ENCODE data around the gene EP400.
"Not testable (repeated sequence)": the region's sequence is repeated elsewhere in the genome, so short reads cannot be mapped to it uniquely, and the experiment has no call there.

Gene EP400

GRCh38 chr12:132100306-132101065 lies 150.7 kb downstream of the EP400 start:
- DNase-seq, result no peak

DNA sequence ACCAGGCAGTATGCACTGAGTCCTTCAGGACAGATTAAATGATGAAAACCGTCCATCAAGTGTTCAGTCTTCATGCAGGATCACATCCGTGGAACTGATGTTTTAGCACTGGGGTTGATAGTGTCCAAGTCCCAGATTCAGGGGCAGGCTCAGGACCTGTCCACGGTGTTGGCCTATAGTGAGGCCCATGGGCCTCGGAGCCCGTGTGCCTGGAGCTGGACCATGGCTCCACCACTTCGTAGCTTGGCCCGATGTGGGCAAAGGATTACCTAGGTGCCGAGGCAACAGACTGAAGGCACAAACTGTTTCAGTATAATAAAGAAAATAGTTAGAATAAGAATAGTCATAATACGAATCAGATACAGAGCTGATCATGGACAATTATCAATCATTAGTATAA lies 152.6 kb downstream of the EP400 start:
- DNase-seq, result no peak

GRCh38 chr12:132103072-132103471 lies 153.3 kb downstream of the EP400 start:
- not testable (repeated sequence) for DNase-seq

DNA sequence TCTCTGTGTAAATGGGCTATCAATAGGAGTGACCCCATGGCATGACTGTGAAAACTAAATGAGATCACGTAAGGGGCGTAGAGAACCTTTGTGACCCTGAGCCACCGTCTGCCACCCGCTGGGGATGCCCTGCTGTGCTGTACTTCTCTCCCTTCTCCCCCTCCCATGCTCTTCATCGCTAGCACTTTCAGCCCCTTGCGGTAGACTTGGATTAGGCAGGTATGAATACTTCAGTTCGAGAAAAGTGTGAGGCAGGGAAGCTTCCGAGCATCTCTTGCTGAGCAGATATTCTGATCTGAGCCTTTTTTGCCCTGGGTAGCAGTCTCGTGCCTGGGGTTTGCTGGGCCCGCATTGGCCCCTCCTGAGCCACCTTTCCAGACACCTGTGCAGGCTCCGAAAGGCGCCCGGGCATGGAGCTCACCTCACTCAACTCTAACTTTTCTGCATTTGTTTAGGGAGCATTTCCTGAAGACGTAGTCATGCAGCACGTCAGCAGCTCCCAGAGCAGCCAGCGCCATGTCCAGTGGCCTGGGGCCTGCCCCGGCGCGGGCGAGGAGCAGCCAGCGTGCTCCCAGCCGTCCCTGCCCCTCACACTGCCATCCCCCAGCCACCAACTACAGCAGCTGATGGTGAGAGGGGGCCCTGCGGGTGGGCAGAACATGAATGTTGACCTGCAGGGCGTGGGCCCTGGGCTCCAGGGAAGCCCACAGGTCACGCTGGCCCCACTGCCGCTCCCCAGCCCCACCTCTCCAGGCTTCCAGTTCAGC lies 154.0 kb downstream of the EP400 start:
- DNase-seq, result no peak

- DNase-seq, result no peak
These were observed 155.7 kb downstream of the EP400 start for GRCh38 chr12:132105467-132105866.

DNA sequence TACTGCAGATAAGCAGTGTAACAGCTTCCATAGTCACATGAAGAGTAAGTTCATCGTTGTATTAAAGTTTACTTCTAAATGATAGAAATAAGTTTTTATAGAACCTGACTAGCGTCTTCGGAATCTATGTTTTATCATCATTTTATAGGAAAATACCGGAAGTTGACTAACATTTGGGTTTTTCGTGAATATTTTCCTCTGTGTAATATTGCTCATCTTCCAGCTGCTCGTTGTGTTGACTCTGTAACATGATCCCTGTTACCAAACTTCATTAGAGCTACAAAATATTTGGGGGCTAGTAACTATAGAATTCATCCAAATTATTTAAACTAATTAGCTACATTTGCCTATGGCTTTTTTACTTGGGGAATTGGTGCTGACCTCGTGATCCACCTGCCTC lies 157.2 kb downstream of the EP400 start:
- DNase-seq, result no peak

GRCh38 chr12:132108211-132108832 lies 158.6 kb downstream of the EP400 start:
- no peak for DNase-seq

GRCh38 chr12:132109741-132110140 lies 160.0 kb downstream of the EP400 start:
- DNase-seq, result peak in 2 of 4 experiments; percentile 46 to 48

DNA sequence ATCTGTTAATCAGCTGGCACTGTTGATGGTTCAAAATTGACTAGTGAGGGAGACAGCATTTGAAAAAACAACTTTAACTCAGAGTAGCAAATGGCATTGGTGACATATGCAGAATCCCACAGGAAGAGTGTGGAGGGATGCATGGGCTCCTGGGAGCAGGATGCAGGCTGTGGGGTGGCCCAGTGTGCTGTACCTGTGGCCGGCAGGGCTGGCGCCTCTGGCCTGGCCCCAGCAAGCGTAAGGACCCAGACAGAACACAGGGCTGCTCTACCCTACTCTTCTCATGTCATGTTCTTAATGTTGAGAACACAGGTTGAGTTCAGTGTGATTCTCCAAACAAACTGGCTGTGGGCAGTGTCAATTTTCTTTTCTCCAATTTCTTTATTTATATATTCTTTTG lies 160.9 kb downstream of the EP400 start:
- DNase-seq, result no peak

- no peak for DNase-seq
These were observed 162.0 kb downstream of the EP400 start for GRCh38 chr12:132111654-132112304.

DNA sequence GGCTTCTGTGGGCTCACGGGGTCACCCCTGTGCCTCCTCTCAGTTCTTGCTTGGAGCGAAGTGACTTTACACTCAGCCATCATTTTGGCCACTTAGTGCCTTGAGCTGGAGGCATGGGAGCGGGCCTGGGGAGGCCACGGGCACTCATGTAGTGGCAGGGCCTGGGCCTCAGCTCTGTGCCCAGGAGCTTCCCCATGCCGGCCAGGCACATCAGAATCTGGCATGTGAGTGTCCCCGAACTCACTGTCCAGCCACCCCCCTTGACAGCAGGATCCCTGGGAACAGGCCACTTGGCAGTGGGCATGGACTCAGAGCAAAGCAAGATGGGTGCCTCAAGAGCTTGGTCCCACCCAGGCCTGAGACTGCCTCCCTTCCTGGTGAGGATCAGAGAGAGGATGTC lies 164.9 kb downstream of the EP400 start:
- no peak for DNase-seq

DNA sequence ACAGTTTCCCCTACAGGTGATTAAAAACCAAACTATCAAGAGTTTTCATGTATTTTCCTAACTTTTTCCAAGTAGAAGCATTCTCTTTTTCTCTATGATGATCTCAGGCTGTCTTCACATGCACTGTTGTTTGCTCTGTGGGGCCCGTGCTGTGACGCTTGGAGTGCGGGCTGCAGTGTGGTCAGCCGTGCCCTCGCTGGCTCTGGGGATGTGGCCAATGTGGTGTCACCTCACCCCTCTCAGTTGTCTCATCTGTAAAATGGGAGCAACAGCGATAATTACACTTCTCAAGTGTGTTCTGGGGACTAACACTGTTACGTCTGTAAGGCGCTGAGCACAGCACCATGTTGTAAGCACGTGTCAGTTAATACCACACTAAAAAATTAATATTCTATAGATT lies 165.8 kb downstream of the EP400 start:
- no peak for DNase-seq

DNA sequence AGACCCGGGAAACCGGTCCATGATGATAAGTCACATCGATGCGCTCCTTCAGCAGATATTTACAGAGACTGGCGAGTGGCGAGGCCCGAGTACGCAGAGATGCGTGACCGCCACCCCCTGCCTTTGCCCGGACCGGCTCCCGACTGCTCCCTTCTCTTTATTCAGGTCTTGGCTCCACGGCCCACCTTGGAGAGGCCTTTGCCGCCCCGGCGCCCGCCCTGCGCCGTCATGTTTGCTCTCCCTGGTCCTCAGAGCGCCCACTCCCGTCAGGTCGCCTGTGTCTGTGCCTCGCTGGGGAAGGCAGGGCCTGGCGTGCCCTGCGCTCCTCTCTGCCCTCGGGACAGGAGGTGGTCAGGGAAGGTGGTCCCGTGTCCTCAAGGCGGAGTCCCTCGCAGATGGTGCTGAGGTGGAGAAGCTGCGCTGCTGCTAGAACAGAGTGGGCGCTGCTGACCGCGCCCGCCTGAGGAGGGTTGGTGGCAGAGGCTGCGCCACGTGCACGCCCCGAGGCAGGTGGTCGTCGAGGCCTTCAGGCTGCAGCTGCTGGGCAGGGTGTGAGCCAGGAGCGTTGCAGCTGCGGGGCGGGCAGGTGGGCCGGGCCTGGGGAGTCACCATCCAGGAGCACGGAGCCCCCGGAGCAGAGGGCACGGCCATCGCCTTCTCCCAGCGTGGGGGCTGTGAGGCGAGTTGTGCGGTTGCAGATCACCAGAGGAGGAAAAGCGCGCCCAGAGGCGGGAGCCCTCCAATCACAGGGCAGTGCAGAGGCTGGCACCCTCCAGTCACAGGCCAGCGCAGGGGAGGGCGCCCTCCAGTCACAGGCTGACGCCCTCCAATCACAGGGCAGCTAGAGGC lies 167.2 kb downstream of the EP400 start:
- no peak for DNase-seq

- no peak for DNase-seq
These were observed 167.8 kb downstream of the EP400 start for GRCh38 chr12:132117558-132117875.

DNA sequence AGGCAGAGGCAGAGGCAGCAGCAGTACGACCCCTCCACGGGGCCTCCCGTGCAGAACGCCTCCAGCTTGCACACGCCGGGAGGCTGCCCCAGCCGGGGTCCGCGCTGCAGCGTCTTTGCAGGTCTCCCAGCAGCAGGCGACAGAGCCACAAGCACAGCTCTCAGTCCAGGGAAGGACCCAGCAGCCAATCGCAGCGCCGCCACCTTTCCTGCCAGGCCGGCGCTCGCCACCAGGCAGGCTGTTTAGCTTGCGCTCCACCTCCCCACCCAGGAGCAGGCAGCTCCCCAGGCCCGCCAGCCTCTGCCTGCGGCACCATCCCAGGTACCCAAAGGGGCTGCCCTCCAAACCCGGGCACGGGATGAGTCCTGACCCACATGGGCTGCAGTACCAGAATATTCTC lies 169.1 kb downstream of the EP400 start:
- DNase-seq, result no peak

DNA sequence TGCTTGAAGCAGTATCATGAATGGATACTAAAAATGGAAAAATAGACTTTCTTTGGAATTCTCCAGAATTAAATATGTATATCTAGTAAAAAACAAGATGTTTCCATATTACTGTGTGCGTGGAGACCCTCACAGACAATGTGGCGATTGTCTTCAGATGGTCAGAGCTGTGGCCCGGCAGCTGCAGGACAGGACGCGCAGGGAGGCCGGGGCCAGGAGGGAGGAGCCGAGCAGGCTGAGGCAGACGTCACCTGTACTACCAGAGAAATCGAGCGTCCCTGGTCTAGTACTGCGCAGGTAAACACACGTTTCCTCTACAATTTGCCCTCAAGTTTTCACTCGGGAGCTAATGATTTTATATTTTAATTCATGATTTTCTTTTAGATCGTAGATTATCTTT lies 171.5 kb downstream of the EP400 start:
- DNase-seq, result no peak

- DNase-seq, result peak in 3 of 4 experiments; percentile 8 to 36 (median 17)
These were observed 174.4 kb downstream of the EP400 start for GRCh38 chr12:132123970-132124765.

- peak in 3 of 4 experiments; percentile 5 to 38 (median 21) for DNase-seq
These were observed 175.2 kb downstream of the EP400 start for GRCh38 chr12:132124766-132125425.

GRCh38 chr12:132125736-132126135 lies 176.0 kb downstream of the EP400 start:
- no peak for DNase-seq

DNA sequence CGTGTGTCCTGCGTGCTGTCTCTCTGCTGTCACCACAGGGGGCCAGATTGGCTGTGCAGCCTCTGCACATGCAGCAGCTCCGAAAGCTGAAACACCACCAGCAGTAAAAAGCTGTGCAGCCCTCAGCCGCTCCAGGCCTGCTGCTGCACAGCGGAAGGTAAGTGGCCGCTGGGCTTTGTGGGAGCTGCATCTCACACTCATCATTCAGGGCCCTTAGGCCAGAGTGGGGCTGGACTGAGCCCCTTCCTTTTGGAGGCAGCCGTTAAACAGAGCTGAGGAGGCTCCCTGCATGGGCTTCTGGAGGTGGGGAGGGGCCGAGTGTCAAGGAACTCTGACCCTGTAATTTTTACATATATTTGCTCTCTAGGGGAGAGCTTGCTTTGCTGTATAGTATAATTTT lies 177.3 kb downstream of the EP400 start:
- DNase-seq, result no peak

DNA sequence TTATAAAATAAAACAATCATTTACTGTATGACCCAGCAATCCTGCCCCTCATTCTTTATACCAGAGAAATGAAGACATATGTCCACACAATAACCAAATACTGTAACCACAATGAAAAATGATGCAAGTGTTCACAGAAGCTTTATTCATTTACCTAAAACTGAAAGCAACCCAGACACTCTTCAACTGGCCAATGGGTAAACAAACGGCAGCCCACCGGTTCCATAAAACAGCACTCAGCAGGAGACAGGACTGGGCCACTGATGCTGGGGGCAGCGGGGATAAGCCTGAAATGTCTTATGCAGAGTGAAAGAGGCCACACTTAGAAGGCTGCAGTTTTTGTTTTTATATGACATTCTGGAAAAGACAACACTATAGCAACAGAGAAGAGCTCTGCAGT lies 179.3 kb downstream of the EP400 start:
- DNase-seq, result no peak
